Left lung (tissue), 10 donors: Measurements from ENCODE around the gene B3GALT6. TPM values are rescaled to one million over a fixed set of nuclear protein-coding genes. Genes with fewer than 3 reads are reported as not detected.

Source experiments
- ATAC-seq: fragments of 200-7000 bp; cut with Tn5 transposase; one replicate; pipeline ENCODE4 v1.9.1; 2020; ENCODE audit warnings: moderate library complexity
- DNase-seq, 4 donors: peaks; one replicate each; pipeline ENCODE4 v3.0.0-alpha.2; 2013 to 2020
- H3K27ac ChIP-seq, 2 donors: fragments of 200-600 bp; sonication (generic) in 1 of 2; one replicate each; pipeline versions ENCODE4 v1.5.0 to v1.8.0; 2020 to 2021
- H3K27me3 ChIP-seq, 2 donors: fragments of 200-600 bp; sonication (generic) in 1 of 2; one replicate each; pipeline versions ENCODE4 v1.5.0 to v1.8.0; 2020 to 2021
- H3K36me3 ChIP-seq, 2 donors: fragments of 200-600 bp; sonication (generic) in 1 of 2; one replicate each; pipeline versions ENCODE4 v1.5.0 to v1.8.0; 2020 to 2021
- H3K4me1 ChIP-seq, 2 donors: fragments of 200-600 bp; one replicate each; pipeline ENCODE4 v1.8.0; 2021
- H3K4me3 ChIP-seq, 2 donors: fragments of 200-600 bp; sonication (generic) in 1 of 2; one replicate each; pipeline versions ENCODE4 v1.5.0 to v1.8.0; 2020 to 2021; ENCODE audit warnings: mild to moderate bottlenecking in 1 of 2
- H3K9me3 ChIP-seq, 2 donors: fragments of 200-600 bp; sonication (generic) in 1 of 2; one replicate each; pipeline versions ENCODE4 v1.5.0 to v1.8.0; 2020 to 2021
- intact Hi-C, 2 donors: fragments of 100-400 bp; cut with DNase I; formaldehyde crosslinking; loops; one replicate each; pipeline versions ENCODE4 v1.11.2 to v1.14.2; 2022
- polyA plus RNA-seq, 6 donors: library from polyadenylated mRNA; unstranded; fragments of 120-200 nt; gene quantifications; one replicate each; pipeline ENCODE4 v1.2.1, GENCODE V29; 2013; ENCODE audit not compliant: insufficient read length in 6 of 6
- total RNA-seq, 2 donors: library from RNA; stranded (reverse); fragmentation: NEBNext Ultra II Directional; extraction: Animal tissue kit (Norgen Biotek cat#: 25700); gene quantifications; one replicate each; pipeline ENCODE4 v1.2.1, GENCODE V29; 2021
- TF ChIP-seq, protein P1 (sequence below), 2 donors: fragments of 200-600 bp; sonication (generic) in 1 of 2; IDR thresholded peaks; one replicate each; pipeline versions ENCODE4 v1.5.0 to v1.8.0; 2021; ENCODE audit warnings: antibody characterized with exemption in 2 of 2
- donor health status: DM: no; HTN: yes; CAD: no.
- donor health status: DM: no; HTN: no; CAD: no.

Gene B3GALT6
- total and polyA plus RNA-seq, 8 donors, result 12.6 to 25.2 (median 17.8) TPM

DNA sequence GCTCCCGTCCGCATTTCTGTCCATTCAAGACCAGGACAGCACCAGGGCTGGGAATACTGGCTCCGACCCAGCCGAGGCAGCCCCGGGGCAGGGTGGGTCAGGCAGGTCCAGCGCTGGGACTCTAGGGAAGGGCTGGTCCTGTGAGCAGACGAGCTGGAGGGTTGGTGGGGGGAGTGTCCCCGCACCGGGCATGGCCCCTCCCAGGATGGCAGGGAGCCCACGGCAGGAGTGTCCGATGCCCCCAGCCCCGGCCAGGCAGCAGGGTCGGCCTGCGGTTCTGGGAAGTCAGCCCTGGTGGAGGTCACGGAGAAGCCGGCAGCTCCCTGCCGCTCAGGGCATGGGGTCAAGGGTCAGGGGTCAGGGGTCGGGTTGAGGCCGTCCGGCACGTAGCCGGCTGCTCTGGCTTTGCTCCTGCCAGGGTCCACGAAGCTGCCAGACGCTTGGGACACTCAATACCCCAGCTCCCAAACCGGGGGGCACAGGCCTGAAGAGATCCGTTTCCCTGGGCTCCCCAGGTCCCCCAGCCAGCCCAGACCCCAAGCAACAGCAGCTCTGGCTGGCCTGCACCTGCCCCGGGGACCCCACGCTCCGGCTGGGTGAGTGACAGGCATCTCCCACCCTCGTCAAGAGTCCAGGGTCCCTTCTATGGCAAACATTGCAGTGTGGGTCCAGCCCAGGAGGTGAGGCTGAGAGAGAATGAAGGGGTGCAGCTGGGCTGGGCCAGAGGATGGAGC lies 7.7 kb downstream of the B3GALT6 start:
- no peak overlapping the region for H3K4me3 ChIP-seq
- peaks cover 28 to 75% of the 10 kb centered on the region in 2 donors for H3K27me3 ChIP-seq
- no peaks in the 10 kb centered on the region for H3K9me3 ChIP-seq
- TF ChIP-seq, protein P1, sequence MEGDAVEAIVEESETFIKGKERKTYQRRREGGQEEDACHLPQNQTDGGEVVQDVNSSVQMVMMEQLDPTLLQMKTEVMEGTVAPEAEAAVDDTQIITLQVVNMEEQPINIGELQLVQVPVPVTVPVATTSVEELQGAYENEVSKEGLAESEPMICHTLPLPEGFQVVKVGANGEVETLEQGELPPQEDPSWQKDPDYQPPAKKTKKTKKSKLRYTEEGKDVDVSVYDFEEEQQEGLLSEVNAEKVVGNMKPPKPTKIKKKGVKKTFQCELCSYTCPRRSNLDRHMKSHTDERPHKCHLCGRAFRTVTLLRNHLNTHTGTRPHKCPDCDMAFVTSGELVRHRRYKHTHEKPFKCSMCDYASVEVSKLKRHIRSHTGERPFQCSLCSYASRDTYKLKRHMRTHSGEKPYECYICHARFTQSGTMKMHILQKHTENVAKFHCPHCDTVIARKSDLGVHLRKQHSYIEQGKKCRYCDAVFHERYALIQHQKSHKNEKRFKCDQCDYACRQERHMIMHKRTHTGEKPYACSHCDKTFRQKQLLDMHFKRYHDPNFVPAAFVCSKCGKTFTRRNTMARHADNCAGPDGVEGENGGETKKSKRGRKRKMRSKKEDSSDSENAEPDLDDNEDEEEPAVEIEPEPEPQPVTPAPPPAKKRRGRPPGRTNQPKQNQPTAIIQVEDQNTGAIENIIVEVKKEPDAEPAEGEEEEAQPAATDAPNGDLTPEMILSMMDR (IDR thresholded peaks at IDR 0.05), result no peak
- ATAC-seq (no peak), DNase-seq (no peak)
- intact Hi-C loops, result loop anchor here in 1 of 2 donors (10.0 kb wide), 1 partner anchor 115 kb away; no protein-coding TSS in a partner anchor
- no peaks in the 10 kb centered on the region for H3K4me1 ChIP-seq
- no peaks in the 10 kb centered on the region for H3K36me3 ChIP-seq
- H3K27ac ChIP-seq, result no peak overlapping the region

DNA sequence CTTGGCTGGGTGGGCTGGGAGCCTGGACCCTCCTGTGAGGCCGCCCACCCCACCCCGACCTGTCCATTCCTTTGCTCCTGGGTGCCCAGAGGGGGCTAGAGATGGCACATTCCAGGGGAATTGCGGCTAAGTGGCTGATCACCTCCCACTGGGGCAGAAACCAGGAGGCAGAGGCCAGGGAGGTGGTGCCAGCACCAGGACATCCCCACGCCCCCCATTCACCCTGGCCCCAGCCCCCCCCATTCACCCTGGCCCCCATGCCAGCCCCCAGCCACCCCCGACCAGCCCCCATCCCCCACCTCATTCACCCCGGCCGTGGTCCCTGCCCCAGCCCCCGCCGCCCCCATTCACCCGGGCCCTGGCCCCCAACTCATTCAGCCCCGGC lies 8.3 kb downstream of the B3GALT6 start:
- Histone ChIP-seq H3K4me3 (no peak overlapping the region), H3K36me3 (no peaks in the 10 kb centered on the region), H3K9me3 (no peaks in the 10 kb centered on the region), H3K4me1 (no peaks in the 10 kb centered on the region), H3K27me3 (peaks cover 28 to 76% of the 10 kb centered on the region in 2 donors), H3K27ac (no peak overlapping the region)
- no peak for ATAC-seq
- TF ChIP-seq, protein P1 (IDR thresholded peaks at IDR 0.05), result no peak
- DNase-seq, result no peak
- intact Hi-C loops, result loop anchor here in 1 of 2 donors (10.0 kb wide), 1 partner anchor 116 kb away; no protein-coding TSS in a partner anchor

DNA sequence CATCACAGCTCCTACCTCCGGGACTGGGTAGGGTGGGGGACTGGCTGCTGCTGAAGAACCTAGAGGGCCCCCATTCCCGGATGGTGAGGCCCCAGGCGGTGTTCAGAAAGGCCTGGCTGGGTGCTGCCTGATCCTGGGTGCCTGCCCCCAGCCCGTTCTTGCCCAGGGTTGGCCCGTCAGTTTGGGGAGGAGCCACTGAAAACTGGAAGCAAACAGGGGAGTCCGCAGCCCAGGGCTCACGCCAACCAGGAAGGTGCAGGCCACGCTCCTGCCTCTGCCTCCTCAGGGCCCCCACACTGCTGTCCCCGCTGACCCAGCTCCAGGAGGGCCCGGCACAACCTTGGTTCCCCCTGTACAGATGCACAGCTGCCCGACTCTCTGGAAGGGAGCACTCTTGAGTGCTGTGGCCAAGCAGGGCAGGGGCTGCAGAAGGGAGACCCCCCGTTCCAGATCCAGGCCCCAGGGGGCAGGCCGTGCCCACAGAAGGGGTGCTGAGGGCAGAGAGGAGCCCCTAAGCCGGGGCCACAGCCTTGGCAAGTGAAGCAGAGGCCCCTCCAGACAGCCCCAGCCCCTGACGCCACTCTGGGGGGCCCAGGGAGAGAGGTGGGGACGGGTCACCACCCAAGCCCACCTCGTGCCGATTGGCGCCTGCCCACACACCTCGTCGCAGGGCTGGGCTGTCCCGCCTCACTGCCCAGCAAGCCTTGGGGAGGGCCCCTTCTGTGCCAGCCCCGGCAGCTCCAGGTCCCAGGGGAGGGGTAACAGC lies 9.0 kb downstream of the B3GALT6 start:
- Histone ChIP-seq H3K4me3 (no peak overlapping the region), H3K27ac (no peak overlapping the region), H3K27me3 (peaks cover 33 to 83% of the 10 kb centered on the region in 2 donors), H3K36me3 (no peaks in the 10 kb centered on the region), H3K9me3 (no peaks in the 10 kb centered on the region), H3K4me1 (peaks cover 0 to 3% of the 10 kb centered on the region in 2 donors)
- intact Hi-C loops, result loop anchor here in 1 of 2 donors (10.0 kb wide), 1 partner anchor 116 kb away; no protein-coding TSS in a partner anchor
- TF ChIP-seq, protein P1 (IDR thresholded peaks at IDR 0.05), result no peak
- DNase-seq, result no peak
- ATAC-seq, result no peak

DNA sequence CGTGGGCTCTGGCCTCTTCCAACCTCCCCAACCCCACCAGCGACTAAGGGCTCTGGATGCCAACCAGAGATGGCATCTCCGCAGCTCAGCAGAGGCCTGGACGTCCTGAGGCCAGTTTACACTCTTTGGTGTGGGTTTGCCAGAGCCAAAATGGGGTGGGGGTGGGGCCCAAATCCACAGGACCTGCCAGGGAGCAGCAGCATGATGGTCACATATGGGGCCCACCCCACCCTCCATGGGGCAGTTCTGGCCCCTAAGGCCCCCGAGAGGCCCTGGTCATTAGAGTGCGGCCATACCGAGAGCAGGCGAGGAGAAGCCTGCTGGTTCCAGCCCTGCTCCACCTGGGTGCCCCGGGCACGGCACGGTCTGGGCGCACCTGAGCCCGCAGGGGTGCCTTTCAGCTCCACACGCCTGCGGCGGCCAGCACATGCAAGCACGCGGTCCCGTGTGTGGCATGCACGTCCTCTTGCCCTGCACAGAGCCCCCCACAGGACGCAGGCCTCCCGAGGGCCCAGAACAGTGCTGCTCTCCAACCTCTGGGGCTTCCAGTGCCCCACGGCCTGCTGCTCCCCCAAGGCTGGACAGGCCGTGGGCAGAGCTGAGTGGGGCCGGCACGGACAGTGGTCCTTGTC lies 9.7 kb downstream of the B3GALT6 start:
- Histone ChIP-seq H3K4me1 (peaks cover 0 to 10% of the 10 kb centered on the region in 2 donors), H3K27me3 (peaks cover 37 to 84% of the 10 kb centered on the region in 2 donors), H3K9me3 (no peaks in the 10 kb centered on the region), H3K36me3 (no peaks in the 10 kb centered on the region), H3K27ac (no peak overlapping the region), H3K4me3 (no peak overlapping the region)
- intact Hi-C loops, result loop anchor here in 1 of 2 donors (10.0 kb wide), 1 partner anchor 117 kb away; no protein-coding TSS in a partner anchor
- no peak for ATAC-seq
- DNase-seq, result no peak
- TF ChIP-seq, protein P1 (IDR thresholded peaks at IDR 0.05), result no peak
